Brain microvascular endothelial cell (primary cell): Measurements from ENCODE around the gene PTPN18.

ENCODE experiments used
- DNase-seq: peaks from one replicate; pipeline ENCODE4 v3.0.0-alpha.2; 2020
- H3K27ac ChIP-seq: fragments of 250-450 bp; sonication (Bioruptor Pico); 2 replicates; pipeline ENCODE4 v1.5.1; 2020; ENCODE audit warnings: mild to moderate bottlenecking, moderate library complexity
- H3K27me3 ChIP-seq: fragments of 250-450 bp; sonication (Bioruptor Pico); replicated peaks from 2 replicates; pipeline ENCODE4 v1.5.1; 2020; ENCODE audit warnings: mild to moderate bottlenecking
- H3K36me3 ChIP-seq: fragments of 250-450 bp; sonication (Bioruptor Pico); replicated peaks from 2 replicates; pipeline ENCODE4 v1.5.1; 2020; ENCODE audit warnings: mild to moderate bottlenecking
- H3K4me3 ChIP-seq: 2 replicates; pipeline ENCODE4 v1.5.1; 2011; ENCODE audit warnings: low read depth, mild to moderate bottlenecking, control low read depth, low read length, moderate library complexity
- CTCF ChIP-seq: IDR thresholded peaks from 2 replicates; pipeline ENCODE4 v1.5.1; 2011; ENCODE audit warnings: low read depth, mild to moderate bottlenecking, moderate library complexity, low read length, control low read depth, inconsistent platforms; ENCODE audit errors: missing control alignments
- in situ Hi-C: cut with HindIII; loops from 2 replicates; pipeline ENCODE4 v1.10.0; 2017; ENCODE audit warnings: low sequenced_read_pairs, low pct_ligation_motif_present

The PTPN18 gene

GRCh38 chr2:130385709-130386108 lies 29.9 kb downstream of the PTPN18 start:
- in situ Hi-C loops: no loop called here
- Histone ChIP-seq H3K27me3 (no peaks in the 10 kb centered on the region), H3K27ac (no peak overlapping the region), H3K36me3 (no peaks in the 10 kb centered on the region), H3K4me3 (no peak overlapping the region)
- DNase-seq: no peak
- no peak for TF ChIP-seq CTCF

GRCh38 chr2:130387071-130387400 lies 31.2 kb downstream of the PTPN18 start:
- Histone ChIP-seq H3K36me3 (no peaks in the 10 kb centered on the region), H3K27ac (no peak overlapping the region), H3K27me3 (no peaks in the 10 kb centered on the region), H3K4me3 (no peak overlapping the region)
- DNase-seq: no peak
- no peak for TF ChIP-seq CTCF
- in situ Hi-C loops: no loop called here

- DNase-seq: no peak
- Histone ChIP-seq H3K4me3 (no peak overlapping the region), H3K36me3 (no peaks in the 10 kb centered on the region), H3K27ac (no peak overlapping the region), H3K27me3 (no peaks in the 10 kb centered on the region)
- in situ Hi-C loops: no loop called here
- no peak for TF ChIP-seq CTCF
These were observed 31.9 kb downstream of the PTPN18 start for GRCh38 chr2:130387804-130388203.

- no peak for DNase-seq
- in situ Hi-C loops: no loop called here
- Histone ChIP-seq H3K4me3 (no peak overlapping the region), H3K27me3 (no peaks in the 10 kb centered on the region), H3K27ac (no peak overlapping the region), H3K36me3 (no peaks in the 10 kb centered on the region)
- TF ChIP-seq CTCF: no peak
These were observed 32.5 kb downstream of the PTPN18 start for GRCh38 chr2:130388221-130388907.

GRCh38 chr2:130389358-130389757 lies 33.5 kb downstream of the PTPN18 start:
- Histone ChIP-seq H3K27me3 (no peaks in the 10 kb centered on the region), H3K36me3 (no peaks in the 10 kb centered on the region), H3K27ac (no peak overlapping the region), H3K4me3 (no peak overlapping the region)
- in situ Hi-C loops: no loop called here
- no peak for TF ChIP-seq CTCF
- DNase-seq: no peak

- no peak for TF ChIP-seq CTCF
- H3K4me3 ChIP-seq: no peak overlapping the region
These were observed 33.9 kb downstream of the PTPN18 start for GRCh38 chr2:130389783-130390182.

More at GRCh38 chr2:130389783-130390182, 33.9 kb downstream of the PTPN18 start:
- Histone ChIP-seq H3K27me3 (no peaks in the 10 kb centered on the region), H3K27ac (no peak overlapping the region), H3K36me3 (no peaks in the 10 kb centered on the region)
- no peak for DNase-seq
- in situ Hi-C loops: no loop called here
